ENCODE results near the gene NUAK2. TPM values are rescaled to one million over a fixed set of nuclear protein-coding genes. Genes with fewer than 3 reads are reported as not detected.

Gene NUAK2
- total and polyA plus RNA-seq, 2 of the 8 experiments (the other 6 are each of a cell fraction or from before 2014, with no cell fraction given): 9.4 to 12.9 TPM

GRCh38 chr1:205317311-205317917 lies 4.1 kb downstream of the NUAK2 start:
- Histone ChIP-seq H2BK12ac (ENCODE audit: low read depth, low read length) (no peak overlapping the region), H3K14ac (ENCODE audit: insufficient read length) (no peak overlapping the region), H2BK120ac (replicated peaks; ENCODE audit: low read depth, low read length) (no peak overlapping the region), H3K9ac (replicated peaks in 1 of 4; ENCODE audit: extremely low read depth in 1 of 4, low read depth in 3 of 4, low read length in 3 of 4) (no peak overlapping the region), H4K20me1 (replicated peaks in 1 of 2; ENCODE audit: control insufficient read depth in 1 of 2, insufficient read depth in 2 of 2, low read length in 2 of 2) (peaks cover 11 to 32% of the 10 kb centered on the region in 2 experiments), H3K4ac (replicated peaks; ENCODE audit: insufficient read length, low read depth, low read length) (no peak overlapping the region), H3K27me3 (replicated peaks in 1 of 4; ENCODE audit: control insufficient read depth in 3 of 4, extremely low read depth in 1 of 4, insufficient read depth in 3 of 4, low read length in 3 of 4) (no peaks in the 10 kb centered on the region), H2AK5ac (ENCODE audit: low read depth, low read length) (peak overlapping the region; percentile 76), H3K79me1 (ENCODE audit: low read depth, low read length) (peaks cover 40% of the 10 kb centered on the region), H3K27ac (ENCODE audit: low read depth, low read length) (no peak overlapping the region), H4K5ac (ENCODE audit: insufficient read length, low read depth, low read length) (no peak overlapping the region), H2BK5ac (ENCODE audit: low read depth, low read length) (peak overlapping the region; percentile 60; the same call in 1 of the 2 replicates), H3K23ac (ENCODE audit: insufficient read length) (no peak overlapping the region), H3K56ac (replicated peaks; ENCODE audit: insufficient read length, low read depth, low read length) (no peak overlapping the region), H3K79me2 (ENCODE audit: control insufficient read depth in 1 of 2, insufficient read depth in 2 of 2, low read length in 2 of 2) (peaks cover 32 to 72% of the 10 kb centered on the region in 2 experiments), H3K36me3 (ENCODE audit: control insufficient read depth in 2 of 4, insufficient read depth in 4 of 4, low read length in 3 of 4) (peaks cover 0 to 4% (median 0%) of the 10 kb centered on the region in 4 experiments; a peak in 2 of 8 replicates), H4K91ac (replicated peaks; ENCODE audit: insufficient read length, low read length) (peak overlapping the region; percentile 59), H2AFZ (ENCODE audit: low read length) (no peak overlapping the region), H3K4me3 (ENCODE audit: extremely low read depth in 1 of 4, insufficient read depth in 2 of 4, low read depth in 3 of 4, low read length in 4 of 4) (0 out of 8 replicates have a peak overlapping the region, but pooled peaks of 1 of the 4 experiments have one; percentile 93), H3K23me2 (ENCODE audit: low read depth, low read length) (peaks cover 8% of the 10 kb centered on the region), H3K18ac (ENCODE audit: extremely low read depth, low read length) (peak overlapping the region; percentile 64; the same call in 1 of the 2 replicates), H2BK15ac (ENCODE audit: low read length) (peak overlapping the region; percentile 40; the same call in 1 of the 2 replicates), H2BK20ac (ENCODE audit: low read length) (peak overlapping the region; percentile 44; the same call in 1 of the 2 replicates), H3K9me3 (ENCODE audit: insufficient read depth in 2 of 2, low read depth in 1 of 2, low read length in 1 of 2) (no peaks in the 10 kb centered on the region), H4K8ac (ENCODE audit: extremely low read depth, insufficient read depth, low read length) (no peak overlapping the region), H3K4me1 (replicated peaks in 1 of 4; ENCODE audit: control insufficient read depth in 3 of 4, insufficient read depth in 4 of 4, low read length in 3 of 4) (peaks cover 35 to 59% (median 45%) of the 10 kb centered on the region in 4 experiments), H3K4me2 (ENCODE audit: insufficient read depth in 1 of 2, low read depth in 2 of 2, low read length in 2 of 2) (peak overlapping the region; percentile 44 to 65; a peak in 3 of 4 replicates)
- ChIA-PET POLR2A (ENCODE audit: partially characterized antibody) (interaction anchor here (0.6 to 11.0 kb wide), 8 partner anchors 15 to 208 kb away, joined by 3 to 134 read pairs (median 4); no protein-coding TSS in a partner anchor), CTCF (ENCODE audit: partially characterized antibody) (interaction anchor here (0.6 to 67.1 kb wide), 5 partner anchors 9 to 154 kb away, joined by 3 to 2424 read pairs (median 18); no protein-coding TSS in a partner anchor)
- FAIRE-seq (no peak), DNase-seq (ENCODE audit: low read depth in 1 of 2, low spot score in 2 of 2) (no peak)
- TF ChIP-seq YY1 (IDR thresholded peaks at IDR 0.05; ENCODE audit: low read depth, low read length) (no peak), POLR2AphosphoS5 (IDR thresholded peaks at IDR 0.05; ENCODE audit: low read depth, low read length) (peak; percentile 22; the same call in 1 of the 2 replicates), BRCA1 (IDR thresholded peaks at IDR 0.05; ENCODE audit: low read depth, low read length) (no peak)
- WGBS, 2 experiments (ENCODE audit: extremely low coverage in 1 of 2, insufficient coverage in 1 of 2, insufficient read length in 1 of 2, insufficient replicate concordance in 2 of 2, low coverage in 1 of 2, low lambda C conversion rate in 2 of 2, missing lambda C conversion rate in 1 of 2): 85% methylated on average over 7 of the region's 7 CpGs; no CpG with 5 or more reads in 1 of the 2 experiments
